HCT116 (cell line): ENCODE results near the gene CDC42EP3. TPM values are rescaled to one million over a fixed set of nuclear protein-coding genes. Genes with fewer than 3 reads are reported as not detected.

Source experiments
- ATAC-seq: fragments of 200-7000 bp; cut with Tn5 transposase; 2 replicates; pipeline ENCODE4 v1.9.1; 2020; ENCODE audit warnings: mild to moderate bottlenecking, moderate library complexity
- BruUV-seq: library from RNA; stranded (reverse); fragments of 400-500 nt; replicated peaks from 2 replicates; lab custom pipeline; 2021; lab: Mats Ljungman, UMichigan
- CTCF ChIA-PET: fragments of 300-600 bp; sonication (Branson Sonifier 250); formaldehyde crosslinking; loops from one replicate; lab custom pipeline; 2021; ENCODE audit warnings: antibody characterized with exemption; lab: Charles Lee
- POLR2A ChIA-PET: fragments of 300-600, 350-600 bp; sonication (Branson Sonifier 250); formaldehyde crosslinking; loops from one replicate; lab custom pipeline; 2021; ENCODE audit warnings: antibody characterized with exemption; lab: Charles Lee
- RAD21 ChIA-PET, 2 experiments: fragments of 300-600 bp; sonication (Branson Sonifier 250); formaldehyde crosslinking; loops; one replicate each; lab custom pipeline; 2023; ENCODE audit warnings: low total read pairs in 2 of 2; ENCODE audit not compliant: uncharacterized antibody in 2 of 2, unreplicated experiment in 2 of 2, low non-redundant PET in 1 of 2; lab: Charles Lee
- DNase-seq: peaks from one replicate; pipeline ENCODE4 v3.0.0-alpha.2; 2010; ENCODE audit warnings: low read depth, low spot score
- H2AFZ ChIP-seq: fragments of 200-600 bp; shearing (Covaris generic), sonication (generic); 2 replicates; pipeline ENCODE4 v1.6.1; 2017; ENCODE audit warnings: low read depth, mixed run types, mixed read lengths, antibody characterized with exemption, low read length; ENCODE audit not compliant: poor library complexity, severe bottlenecking
- H3K27ac ChIP-seq: 2 replicates; pipeline ENCODE4 v1.5.1; 2012; ENCODE audit warnings: low read depth, low read length
- H3K27me3 ChIP-seq: fragments of 200-600 bp; sonication (generic); 2 replicates; pipeline ENCODE4 v1.6.1; 2016; ENCODE audit warnings: mixed run types, low read length, mixed read lengths; ENCODE audit not compliant: insufficient read depth
- H3K36me3 ChIP-seq, 2 experiments: fragments of 200-500 bp in 1 of 2; fragments of 200-600 bp in 1 of 2; sonication (Bioruptor generic) in 1 of 2; sonication (generic) in 1 of 2; 2 replicates each; pipeline versions ENCODE4 v1.5.1 to v1.6.1; 2014 to 2016; ENCODE audit warnings: low read length in 2 of 2, inconsistent platforms in 1 of 2, mixed read lengths in 1 of 2, mixed run types in 1 of 2; ENCODE audit not compliant: insufficient read depth in 2 of 2, control insufficient read depth in 1 of 2
- H3K4me1 ChIP-seq, 2 experiments: fragments of 200-600 bp in 1 of 2; sonication (generic) in 1 of 2; 2 replicates each; pipeline versions ENCODE4 v1.5.1 to v1.6.1; 2012 to 2017; ENCODE audit warnings: low read length in 2 of 2, inconsistent platforms in 1 of 2, mild to moderate bottlenecking in 1 of 2, mixed read lengths in 1 of 2, mixed run types in 1 of 2, moderate library complexity in 1 of 2; ENCODE audit not compliant: insufficient read depth in 2 of 2, control insufficient read depth in 1 of 2
- H3K4me2 ChIP-seq: fragments of 200-600 bp; sonication (generic); 2 replicates; pipeline ENCODE4 v1.6.1; 2017; ENCODE audit warnings: mixed run types, low read length, mixed read lengths
- H3K4me3 ChIP-seq, 2 experiments: fragments of 200-600 bp in 1 of 2; sonication (generic) in 1 of 2; replicated peaks in 1 of 2; 2 replicates each; pipeline ENCODE4 v1.5.1; 2011 to 2016; ENCODE audit warnings: low read length in 2 of 2, control low read depth in 1 of 2, low read depth in 1 of 2, mild to moderate bottlenecking in 1 of 2, mixed read lengths in 1 of 2, mixed run types in 1 of 2
- H3K79me2 ChIP-seq: fragments of 200-600 bp; sonication (generic); 2 replicates; pipeline ENCODE4 v1.6.1; 2017; ENCODE audit warnings: mild to moderate bottlenecking, mixed run types, low read length, moderate library complexity, mixed read lengths; ENCODE audit not compliant: insufficient read depth
- H3K9ac ChIP-seq: fragments of 200-600 bp; sonication (generic); 2 replicates; pipeline ENCODE4 v1.6.1; 2016; ENCODE audit warnings: low read length, mixed read lengths
- H3K9me2 ChIP-seq: fragments of 200-600 bp; sonication (generic), shearing (Covaris generic); 2 replicates; pipeline ENCODE4 v1.6.1; 2017; ENCODE audit warnings: mixed run types, mild to moderate bottlenecking, moderate library complexity; ENCODE audit not compliant: insufficient read depth
- H3K9me3 ChIP-seq, 2 experiments: fragments of 200-500 bp in 1 of 2; fragments of 200-600 bp in 1 of 2; sonication (Bioruptor generic) in 1 of 2; sonication (generic) in 1 of 2; 2 replicates each; pipeline ENCODE4 v1.6.1; 2014 to 2017; ENCODE audit warnings: low read length in 2 of 2, mixed read lengths in 2 of 2, inconsistent platforms in 1 of 2, low read depth in 1 of 2, mild to moderate bottlenecking in 1 of 2, mixed run types in 1 of 2, moderate library complexity in 1 of 2; ENCODE audit not compliant: control insufficient read depth in 1 of 2, insufficient read depth in 1 of 2
- H4K20me1 ChIP-seq: fragments of 200-600 bp; sonication (generic), shearing (Covaris generic); 2 replicates; pipeline ENCODE4 v1.6.1; 2017; ENCODE audit warnings: mixed run types, mild to moderate bottlenecking, moderate library complexity; ENCODE audit not compliant: insufficient read depth
- ELF1 ChIP-seq: IDR thresholded peaks from 2 replicates; pipeline ENCODE4 v1.6.1; 2012; ENCODE audit warnings: low read depth, borderline replicate concordance
- EZH2 ChIP-seq: fragments of 200-600 bp; sonication (generic); IDR thresholded peaks from 2 replicates; pipeline ENCODE4 v1.6.1; 2017; ENCODE audit warnings: antibody characterized with exemption, mixed run types
- JUND ChIP-seq: IDR thresholded peaks from 2 replicates; pipeline ENCODE4 v1.6.1; 2012
- MAX ChIP-seq: IDR thresholded peaks from 2 replicates; pipeline ENCODE4 v1.6.1; 2012
- RAD21 ChIP-seq: IDR thresholded peaks from 2 replicates; pipeline ENCODE4 v1.6.1; 2012; ENCODE audit warnings: low read depth, mild to moderate bottlenecking
- REST ChIP-seq: IDR thresholded peaks from 2 replicates; pipeline ENCODE4 v1.6.1; 2012; ENCODE audit warnings: low read depth
- SRF ChIP-seq: IDR thresholded peaks from 2 replicates; pipeline ENCODE4 v1.6.1; 2012; ENCODE audit warnings: low read depth
- TCF7L2 ChIP-seq: IDR thresholded peaks from 2 replicates; pipeline ENCODE4 v1.7.0; 2011; ENCODE audit warnings: borderline replicate concordance, inconsistent platforms; ENCODE audit not compliant: insufficient read depth, insufficient read length; ENCODE audit errors: extremely low read depth
- YY1 ChIP-seq: IDR thresholded peaks from 2 replicates; pipeline ENCODE4 v1.6.1; 2011; ENCODE audit warnings: low read length, low read depth, moderate library complexity, mild to moderate bottlenecking; ENCODE audit not compliant: insufficient replicate concordance; ENCODE audit errors: extremely low read depth
- ZBTB33 ChIP-seq: IDR thresholded peaks from 2 replicates; pipeline ENCODE4 v1.6.1; 2011; ENCODE audit warnings: mild to moderate bottlenecking, low read length, moderate library complexity; ENCODE audit not compliant: insufficient replicate concordance; ENCODE audit errors: extremely low read depth
- ZFX ChIP-seq: fragments of 450-650 bp; IDR thresholded peaks from 2 replicates; pipeline ENCODE4 v1.6.1; 2017
- ZNF274 ChIP-seq: fragments of 200-500 bp; sonication (Bioruptor generic); IDR thresholded peaks from 2 replicates; pipeline ENCODE4 v1.6.1; 2014; ENCODE audit warnings: mild to moderate bottlenecking, low read depth, low read length, inconsistent platforms
- intact Hi-C: fragments of 100-400 bp; cut with micrococcal nuclease; formaldehyde crosslinking; loops from 2 replicates; pipeline ENCODE4 v1.10.0; 2022
- total RNA-seq: library from RNA; stranded (reverse); gene quantifications from one replicate; pipeline ENCODE4 v1.2.1, GENCODE V29; 2021; ENCODE audit not compliant: unreplicated experiment

The CDC42EP3 gene
- total RNA-seq, 1 experiment from 2014 or later: 38.2 TPM

DNA sequence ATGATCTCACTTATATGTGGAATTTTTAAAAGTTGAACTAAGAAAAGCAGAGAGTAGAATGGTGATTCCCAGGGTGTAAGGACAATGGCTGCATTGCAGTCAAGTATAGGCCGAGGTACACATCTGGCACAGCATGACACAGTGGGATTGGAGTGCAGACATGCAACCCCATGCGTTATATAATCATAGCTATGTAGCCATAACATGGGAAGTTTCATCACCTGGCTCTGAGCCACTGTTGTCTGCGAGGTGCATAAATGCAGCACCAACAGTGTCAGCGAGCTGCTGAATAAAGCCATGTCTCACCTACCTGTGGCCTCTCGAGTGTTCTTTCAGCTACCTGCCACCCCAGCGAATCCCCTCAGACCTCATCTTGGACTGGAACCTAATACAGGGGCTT, 61.7 kb downstream of the CDC42EP3 start (continued):
- TF ChIP-seq REST (no peak), RAD21 (no peak), ZFX (no peak), MAX (no peak), ZNF274 (no peak), SRF (no peak), TCF7L2 (no peak)

- Histone ChIP-seq H3K4me1 (peaks cover 0 to 3% of the 10 kb centered on the region in 2 experiments; a peak in 1 of 4 replicates), H4K20me1 (no peaks in the 10 kb centered on the region), H3K27ac (no peak overlapping the region), H3K27me3 (no peaks in the 10 kb centered on the region), H3K9me2 (no peaks in the 10 kb centered on the region), H2AFZ (no peak overlapping the region), H3K4me2 (no peak overlapping the region), H3K9me3 (no peaks in the 10 kb centered on the region), H3K4me3 (no peak overlapping the region), H3K9ac (no peak overlapping the region), H3K36me3 (no peaks in the 10 kb centered on the region), H3K79me2 (no peaks in the 10 kb centered on the region)
- ChIA-PET RAD21 (no interaction called here), POLR2A (no interaction called here), CTCF (no interaction called here)
- DNase-seq (no peak), ATAC-seq (no peak)
- intact Hi-C loops: no loop called here
- BruUV-seq: no TSS peak
- TF ChIP-seq MAX (no peak), ZBTB33 (no peak), REST (no peak), YY1 (no peak), JUND (no peak), ELF1 (no peak), EZH2 (no peak)
Measured at GRCh38 chr2:37604716-37605115, 66.7 kb downstream of the CDC42EP3 start.
